Measurements from ENCODE around the gene SAFB. TPM values are rescaled to one million over a fixed set of nuclear protein-coding genes. Genes with fewer than 3 reads are reported as not detected.

SAFB gene
- polyA plus RNA-seq, 1 of the 3 experiments (the other 2 are of a cell fraction), result 90.0 TPM

DNA sequence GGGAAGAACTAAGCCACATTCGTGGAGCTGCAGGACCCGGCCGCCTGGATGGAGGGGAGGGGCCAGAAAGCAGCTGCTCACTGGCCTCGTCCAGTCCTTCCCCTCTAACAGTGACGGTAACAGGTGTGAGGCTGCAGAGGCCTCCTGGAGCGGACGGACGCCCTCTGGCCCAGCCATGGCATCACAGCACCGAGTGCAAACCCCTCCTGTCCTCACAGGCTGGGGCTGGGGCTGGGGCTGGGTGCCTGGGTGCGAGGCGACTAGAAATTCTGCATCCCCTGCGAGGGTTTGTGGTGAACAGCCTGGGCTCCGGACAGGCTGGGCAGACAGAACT, 53.9 kb downstream of the SAFB start:
- H3K9ac ChIP-seq, result no peak overlapping the region
- no peak overlapping the region for H2AFZ ChIP-seq (ENCODE audit: low read depth)
- peaks cover 4 to 13% of the 10 kb centered on the region in 2 experiments; a peak in 1 of 4 replicates for H3K4me1 ChIP-seq (ENCODE audit: control insufficient read depth in 1 of 2, insufficient read depth in 2 of 2, low read depth in 1 of 2, low read length in 1 of 2)
- no peak overlapping the region for H3K4me3 ChIP-seq (ENCODE audit: low read depth in 2 of 2, low read length in 1 of 2)
- H4K20me1 ChIP-seq (ENCODE audit: insufficient read depth), result no peaks in the 10 kb centered on the region
- POLR2A ChIA-PET, result interaction anchor here (0.6 to 0.9 kb wide), 2 partner anchors 54 to 927 kb away, joined by 3 read pairs; partner anchors contain the start of genes SAFB and SAFB2
- H3K27ac ChIP-seq (ENCODE audit: low read depth in 2 of 2, low read length in 1 of 2), result no peak overlapping the region
- H3K4me2 ChIP-seq, result no peak overlapping the region
- H3F3A ChIP-seq (replicated peaks; ENCODE audit: insufficient read depth), result no peaks in the 10 kb centered on the region
- CTCF ChIA-PET, result interaction anchor here (2.2 to 2.4 kb wide), 2 partner anchors 10 to 13 kb away, joined by 6 to 9 read pairs; partner anchors contain the start of gene RPL36
- H3K79me2 ChIP-seq (ENCODE audit: insufficient read depth), result peaks cover 17% of the 10 kb centered on the region
- WGBS (ENCODE audit: low lambda C conversion rate), result 91% methylated on average over 8 of the region's 13 CpGs
- no peaks in the 10 kb centered on the region for H3K9me3 ChIP-seq
- no peaks in the 10 kb centered on the region for H3K9me2 ChIP-seq
- no peaks in the 10 kb centered on the region for H3K27me3 ChIP-seq (ENCODE audit: insufficient read depth)
- no peak for TF ChIP-seq YY1 (IDR thresholded peaks at IDR 0.05; ENCODE audit: low read depth)
- TF ChIP-seq, protein P1, sequence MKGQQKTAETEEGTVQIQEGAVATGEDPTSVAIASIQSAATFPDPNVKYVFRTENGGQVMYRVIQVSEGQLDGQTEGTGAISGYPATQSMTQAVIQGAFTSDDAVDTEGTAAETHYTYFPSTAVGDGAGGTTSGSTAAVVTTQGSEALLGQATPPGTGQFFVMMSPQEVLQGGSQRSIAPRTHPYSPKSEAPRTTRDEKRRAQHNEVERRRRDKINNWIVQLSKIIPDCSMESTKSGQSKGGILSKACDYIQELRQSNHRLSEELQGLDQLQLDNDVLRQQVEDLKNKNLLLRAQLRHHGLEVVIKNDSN (IDR thresholded peaks at IDR 0.05; ENCODE audit: borderline replicate concordance, low read depth), result no peak
- TF ChIP-seq, protein P2, sequence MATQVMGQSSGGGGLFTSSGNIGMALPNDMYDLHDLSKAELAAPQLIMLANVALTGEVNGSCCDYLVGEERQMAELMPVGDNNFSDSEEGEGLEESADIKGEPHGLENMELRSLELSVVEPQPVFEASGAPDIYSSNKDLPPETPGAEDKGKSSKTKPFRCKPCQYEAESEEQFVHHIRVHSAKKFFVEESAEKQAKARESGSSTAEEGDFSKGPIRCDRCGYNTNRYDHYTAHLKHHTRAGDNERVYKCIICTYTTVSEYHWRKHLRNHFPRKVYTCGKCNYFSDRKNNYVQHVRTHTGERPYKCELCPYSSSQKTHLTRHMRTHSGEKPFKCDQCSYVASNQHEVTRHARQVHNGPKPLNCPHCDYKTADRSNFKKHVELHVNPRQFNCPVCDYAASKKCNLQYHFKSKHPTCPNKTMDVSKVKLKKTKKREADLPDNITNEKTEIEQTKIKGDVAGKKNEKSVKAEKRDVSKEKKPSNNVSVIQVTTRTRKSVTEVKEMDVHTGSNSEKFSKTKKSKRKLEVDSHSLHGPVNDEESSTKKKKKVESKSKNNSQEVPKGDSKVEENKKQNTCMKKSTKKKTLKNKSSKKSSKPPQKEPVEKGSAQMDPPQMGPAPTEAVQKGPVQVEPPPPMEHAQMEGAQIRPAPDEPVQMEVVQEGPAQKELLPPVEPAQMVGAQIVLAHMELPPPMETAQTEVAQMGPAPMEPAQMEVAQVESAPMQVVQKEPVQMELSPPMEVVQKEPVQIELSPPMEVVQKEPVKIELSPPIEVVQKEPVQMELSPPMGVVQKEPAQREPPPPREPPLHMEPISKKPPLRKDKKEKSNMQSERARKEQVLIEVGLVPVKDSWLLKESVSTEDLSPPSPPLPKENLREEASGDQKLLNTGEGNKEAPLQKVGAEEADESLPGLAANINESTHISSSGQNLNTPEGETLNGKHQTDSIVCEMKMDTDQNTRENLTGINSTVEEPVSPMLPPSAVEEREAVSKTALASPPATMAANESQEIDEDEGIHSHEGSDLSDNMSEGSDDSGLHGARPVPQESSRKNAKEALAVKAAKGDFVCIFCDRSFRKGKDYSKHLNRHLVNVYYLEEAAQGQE (IDR thresholded peaks at IDR 0.05; ENCODE audit: low read depth, low read length), result no peak
- TF ChIP-seq, protein P3, sequence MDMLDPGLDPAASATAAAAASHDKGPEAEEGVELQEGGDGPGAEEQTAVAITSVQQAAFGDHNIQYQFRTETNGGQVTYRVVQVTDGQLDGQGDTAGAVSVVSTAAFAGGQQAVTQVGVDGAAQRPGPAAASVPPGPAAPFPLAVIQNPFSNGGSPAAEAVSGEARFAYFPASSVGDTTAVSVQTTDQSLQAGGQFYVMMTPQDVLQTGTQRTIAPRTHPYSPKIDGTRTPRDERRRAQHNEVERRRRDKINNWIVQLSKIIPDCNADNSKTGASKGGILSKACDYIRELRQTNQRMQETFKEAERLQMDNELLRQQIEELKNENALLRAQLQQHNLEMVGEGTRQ (IDR thresholded peaks at IDR 0.05; ENCODE audit: borderline replicate concordance, low read depth, low read length), result no peak
- DNase-seq, result no peak
- no peaks in the 10 kb centered on the region for H3K36me3 ChIP-seq (replicated peaks in 1 of 2; ENCODE audit: control insufficient read depth in 1 of 2, insufficient read depth in 2 of 2, low read length in 1 of 2)

DNA sequence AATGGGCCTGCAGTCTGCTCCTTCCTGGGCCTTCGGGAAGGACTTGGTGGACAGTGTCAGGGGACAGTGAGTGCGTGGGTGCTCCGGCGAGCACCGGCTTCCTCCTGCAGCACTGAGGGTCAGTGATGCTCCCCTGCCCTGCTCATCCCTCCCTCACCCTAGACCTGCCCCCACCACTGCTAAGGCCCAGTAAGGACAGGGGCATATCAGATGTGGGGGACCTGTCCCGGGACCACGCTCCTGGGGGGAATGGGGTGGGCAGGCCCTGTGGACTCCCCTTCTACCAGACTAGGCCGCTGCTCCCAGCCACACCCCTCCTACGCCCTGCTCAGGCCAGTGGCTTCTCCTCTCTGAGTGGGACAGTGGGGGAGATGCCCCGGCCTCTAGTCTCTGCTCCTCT, 54.3 kb downstream of the SAFB start:
- H3K27ac ChIP-seq (ENCODE audit: low read depth in 2 of 2, low read length in 1 of 2), result no peak overlapping the region
- CTCF ChIA-PET, result interaction anchor here (2.2 to 2.4 kb wide), 2 partner anchors 10 to 12 kb away, joined by 6 to 9 read pairs; partner anchors contain the start of gene RPL36
- peaks cover 17% of the 10 kb centered on the region for H3K79me2 ChIP-seq (ENCODE audit: insufficient read depth)
- POLR2A ChIA-PET, result no interaction called here
- no peak overlapping the region for H3K4me3 ChIP-seq (ENCODE audit: low read depth in 2 of 2, low read length in 1 of 2)
- no peak overlapping the region for H2AFZ ChIP-seq (ENCODE audit: low read depth)
- H3K4me1 ChIP-seq (ENCODE audit: control insufficient read depth in 1 of 2, insufficient read depth in 2 of 2, low read depth in 1 of 2, low read length in 1 of 2), result peaks cover 4 to 17% of the 10 kb centered on the region in 2 experiments; a peak in 1 of 4 replicates
- H3K9me2 ChIP-seq, result no peaks in the 10 kb centered on the region
- H3K4me2 ChIP-seq, result no peak overlapping the region
- H3F3A ChIP-seq (replicated peaks; ENCODE audit: insufficient read depth), result no peaks in the 10 kb centered on the region
- no peaks in the 10 kb centered on the region for H3K9me3 ChIP-seq
- H3K36me3 ChIP-seq (replicated peaks in 1 of 2; ENCODE audit: control insufficient read depth in 1 of 2, insufficient read depth in 2 of 2, low read length in 1 of 2), result no peaks in the 10 kb centered on the region
- H3K9ac ChIP-seq, result no peak overlapping the region
- 88% methylated on average over 4 of the region's 10 CpGs for WGBS (ENCODE audit: low lambda C conversion rate)
- DNase-seq, result no peak
- no peaks in the 10 kb centered on the region for H4K20me1 ChIP-seq (ENCODE audit: insufficient read depth)
- no peaks in the 10 kb centered on the region for H3K27me3 ChIP-seq (ENCODE audit: insufficient read depth)
- TF ChIP-seq GABPA (IDR thresholded peaks at IDR 0.05; ENCODE audit: low read depth) (no peak), FOXM1 (IDR thresholded peaks at IDR 0.05; ENCODE audit: low read depth) (no peak), EP300 (IDR thresholded peaks at IDR 0.05; ENCODE audit: borderline replicate concordance in 1 of 2, low read depth in 1 of 2, low read length in 1 of 2) (no peak), ELF1 (IDR thresholded peaks at IDR 0.05) (no peak), RXRA (IDR thresholded peaks at IDR 0.05; ENCODE audit: borderline replicate concordance, low read depth) (no peak), NRF1 (IDR thresholded peaks at IDR 0.05; ENCODE audit: low read depth, low read length) (no peak), YY1 (IDR thresholded peaks at IDR 0.05; ENCODE audit: low read depth) (no peak), FOSL2 (IDR thresholded peaks at IDR 0.05; ENCODE audit: borderline replicate concordance, low read depth) (no peak), POLR2AphosphoS5 (IDR thresholded peaks at IDR 0.05; ENCODE audit: low read depth, low read length) (no peak)
- TF ChIP-seq, protein P4, sequence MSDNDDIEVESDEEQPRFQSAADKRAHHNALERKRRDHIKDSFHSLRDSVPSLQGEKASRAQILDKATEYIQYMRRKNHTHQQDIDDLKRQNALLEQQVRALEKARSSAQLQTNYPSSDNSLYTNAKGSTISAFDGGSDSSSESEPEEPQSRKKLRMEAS (IDR thresholded peaks at IDR 0.05; ENCODE audit: low read depth), result no peak
- TF ChIP-seq, protein P3 (IDR thresholded peaks at IDR 0.05; ENCODE audit: borderline replicate concordance, low read depth, low read length), result no peak
- TF ChIP-seq, protein P2 (IDR thresholded peaks at IDR 0.05; ENCODE audit: low read depth, low read length), result no peak
- TF ChIP-seq, protein P5, sequence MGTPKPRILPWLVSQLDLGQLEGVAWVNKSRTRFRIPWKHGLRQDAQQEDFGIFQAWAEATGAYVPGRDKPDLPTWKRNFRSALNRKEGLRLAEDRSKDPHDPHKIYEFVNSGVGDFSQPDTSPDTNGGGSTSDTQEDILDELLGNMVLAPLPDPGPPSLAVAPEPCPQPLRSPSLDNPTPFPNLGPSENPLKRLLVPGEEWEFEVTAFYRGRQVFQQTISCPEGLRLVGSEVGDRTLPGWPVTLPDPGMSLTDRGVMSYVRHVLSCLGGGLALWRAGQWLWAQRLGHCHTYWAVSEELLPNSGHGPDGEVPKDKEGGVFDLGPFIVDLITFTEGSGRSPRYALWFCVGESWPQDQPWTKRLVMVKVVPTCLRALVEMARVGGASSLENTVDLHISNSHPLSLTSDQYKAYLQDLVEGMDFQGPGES (IDR thresholded peaks at IDR 0.05; ENCODE audit: low read depth, low read length), result no peak
